GM18867 (cell line): ENCODE data around the gene ADAMTS4.

Experiments
- ATAC-seq: cut with Tn5 transposase; IDR thresholded peaks from one replicate; pipeline ENCODE4 v1.9.1; 2021; ENCODE audit warnings: mild to moderate bottlenecking, moderate library complexity; ENCODE audit not compliant: unreplicated experiment

ADAMTS4 gene

DNA sequence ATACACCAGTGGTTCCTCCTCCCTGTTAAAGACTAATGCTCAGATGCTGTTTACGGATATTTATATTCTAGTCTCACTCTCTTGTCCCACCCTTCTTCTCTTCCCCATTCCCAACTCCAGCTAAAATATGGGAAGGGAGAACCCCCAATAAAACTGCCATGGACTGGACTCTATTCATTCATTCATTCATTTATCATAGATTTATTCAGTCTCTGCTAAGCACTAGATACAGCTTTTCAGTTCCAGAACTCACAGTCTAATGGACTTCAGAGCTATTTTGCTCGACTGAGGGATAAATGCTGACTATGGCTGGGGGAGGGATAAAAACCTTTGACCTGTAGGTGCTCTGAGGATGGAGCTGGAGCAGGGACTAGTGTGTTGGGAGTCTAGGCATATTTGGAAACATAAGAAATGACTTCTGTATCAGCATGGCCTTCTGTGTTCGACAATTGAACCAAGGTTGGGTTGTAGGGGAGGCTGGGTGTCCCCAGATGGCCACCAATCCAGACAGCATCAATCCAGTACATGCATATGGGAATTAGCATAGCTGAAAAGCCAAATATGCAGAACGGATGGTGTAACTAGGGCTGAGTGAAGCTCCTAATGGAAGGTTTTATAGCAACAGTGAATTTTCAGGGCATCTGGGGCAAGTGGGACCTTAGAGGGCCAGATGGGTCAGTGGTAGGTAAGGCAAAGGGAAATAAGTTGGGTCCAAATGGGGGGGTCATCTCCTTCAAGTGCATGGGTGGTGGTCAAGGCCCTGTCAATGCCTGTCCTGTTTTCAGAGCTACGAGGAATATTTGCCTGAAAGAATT lies 20.4 kb upstream of the ADAMTS4 start:
- no peak for ATAC-seq

GRCh38 chr1:161218301-161219077 lies 19.6 kb upstream of the ADAMTS4 start:
- no peak for ATAC-seq

- no peak for ATAC-seq
These were observed 19.0 kb upstream of the ADAMTS4 start for GRCh38 chr1:161217831-161218230.

DNA sequence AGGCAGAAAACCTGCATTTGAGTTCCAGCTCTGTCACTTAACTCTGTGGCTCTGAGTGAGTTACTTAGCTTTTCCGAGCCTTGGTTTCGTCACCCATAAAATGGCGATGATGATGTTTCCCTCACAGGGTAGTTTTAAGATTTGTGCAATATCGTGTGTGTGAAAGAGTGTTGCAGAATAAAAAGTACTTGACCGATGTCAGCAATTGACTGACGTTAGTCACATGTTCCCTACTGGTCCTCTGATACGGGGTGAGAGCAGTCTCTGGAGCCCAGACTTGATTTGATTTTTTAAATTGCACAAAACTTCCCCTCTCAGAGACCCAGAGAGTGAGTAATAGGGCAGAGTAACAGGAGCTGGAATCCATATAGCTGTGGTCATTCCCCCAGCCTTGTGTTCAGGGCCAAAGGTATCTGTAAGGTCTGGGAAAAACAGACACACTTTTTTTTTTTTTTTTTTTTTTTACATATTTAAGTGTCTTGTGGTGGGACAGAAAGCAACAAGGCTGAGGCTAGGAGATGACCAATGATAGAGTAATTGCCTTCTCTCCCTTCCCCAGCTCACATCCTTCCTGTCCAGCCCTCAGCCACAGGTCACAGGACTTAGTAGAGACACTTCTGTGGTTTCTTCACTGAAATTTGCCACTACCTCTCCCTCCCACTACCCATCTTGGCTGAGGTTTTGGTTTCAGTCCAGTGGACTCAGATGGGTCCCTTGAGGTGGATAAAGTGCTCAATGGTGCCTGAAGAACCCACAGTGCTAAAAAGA lies 18.3 kb upstream of the ADAMTS4 start:
- peak; percentile 85 for ATAC-seq

GRCh38 chr1:161215076-161215475 lies 16.2 kb upstream of the ADAMTS4 start, which contains the start of gene FCER1G:
Gene FCER1G (plus strand): TSS chr1:161215295. CDS start chr1:161215322, 27 bp downstream.
- ATAC-seq, result no peak

GRCh38 chr1:161214369-161214768 lies 15.5 kb upstream of the ADAMTS4 start:
- no peak for ATAC-seq

GRCh38 chr1:161209790-161210409 lies 11.0 kb upstream of the ADAMTS4 start:
- peak; percentile 76 for ATAC-seq

GRCh38 chr1:161207173-161207572 lies 8.3 kb upstream of the ADAMTS4 start:
- ATAC-seq, result no peak

GRCh38 chr1:161206411-161207140 lies 7.7 kb upstream of the ADAMTS4 start:
- no peak for ATAC-seq

DNA sequence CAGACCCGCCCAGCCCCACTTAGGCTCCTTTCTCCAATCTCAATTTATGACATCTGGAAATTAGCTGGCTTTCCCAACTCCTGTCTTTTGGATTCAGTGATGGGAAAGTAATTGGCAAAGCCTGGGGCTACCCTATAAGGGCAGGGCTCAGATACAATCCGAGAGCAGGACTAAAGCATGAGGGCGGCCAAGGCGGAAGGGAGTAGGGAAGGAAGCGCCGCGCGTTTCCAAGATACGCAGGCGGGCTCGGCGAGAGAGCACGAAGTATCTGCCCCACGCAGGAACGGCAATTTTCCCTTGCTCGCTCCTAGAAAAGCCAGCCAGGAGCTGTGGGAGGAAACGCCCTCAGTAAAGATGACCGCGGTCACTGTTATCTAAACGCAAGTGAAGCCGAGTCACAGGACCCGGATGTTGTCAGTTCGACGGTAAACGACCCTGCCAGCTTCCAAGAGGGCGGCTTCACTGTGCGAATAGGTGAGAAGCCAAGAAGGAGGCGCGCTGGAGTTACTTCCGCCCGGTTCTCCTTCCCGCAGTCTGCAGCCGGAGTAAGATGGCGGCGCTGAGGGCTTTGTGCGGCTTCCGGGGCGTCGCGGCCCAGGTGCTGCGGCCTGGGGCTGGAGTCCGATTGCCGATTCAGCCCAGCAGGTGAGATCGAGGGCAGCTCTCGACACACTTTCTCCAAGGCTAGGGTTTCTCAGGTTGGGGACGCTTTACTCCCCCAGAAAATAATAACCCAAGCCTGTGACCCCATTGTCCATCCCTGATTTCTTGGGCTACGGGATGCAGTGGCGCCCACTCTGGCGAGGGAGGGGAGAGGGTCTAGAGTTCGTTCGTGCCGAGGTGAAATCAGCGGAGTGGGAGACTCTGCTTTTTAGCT lies 3.2 kb upstream of the ADAMTS4 start, which contains the start of gene NDUFS2:
Gene NDUFS2 (plus strand): TSS at position 532 of the 877 bp plus-strand sequence. CDS start 19 bp downstream, at position 551.
- ATAC-seq, result peak; percentile 95

GRCh38 chr1:161200992-161201835 lies 2.4 kb upstream of the ADAMTS4 start:
- ATAC-seq, result no peak

DNA sequence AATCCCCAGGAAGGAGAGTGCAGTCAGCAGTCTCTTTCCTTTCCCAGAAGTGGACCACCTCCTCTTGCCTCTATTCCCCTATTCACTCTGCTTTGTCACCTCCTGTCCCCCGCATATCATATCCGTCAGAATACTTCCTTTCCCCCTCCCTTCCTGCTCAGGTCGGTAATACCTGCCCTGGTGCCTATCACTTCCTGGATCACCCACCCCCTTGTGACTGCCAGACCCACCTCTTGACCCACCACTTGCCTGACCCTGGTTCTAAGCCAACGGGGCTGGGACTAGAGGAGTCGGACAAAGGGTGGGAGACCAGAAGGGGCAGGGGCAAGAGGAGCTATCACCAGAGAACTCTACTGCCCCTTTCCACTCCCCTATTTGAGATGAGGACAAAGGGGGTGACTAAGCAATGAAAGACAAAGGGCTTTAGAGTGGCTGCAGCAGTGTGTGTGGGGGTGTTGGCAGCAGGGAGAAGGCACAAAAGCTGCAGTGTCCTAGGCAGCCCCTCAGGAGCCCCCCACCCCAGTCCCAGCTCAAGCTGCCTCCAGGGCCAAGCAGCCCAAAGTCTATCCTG lies 1.7 kb upstream of the ADAMTS4 start:
- no peak for ATAC-seq

DNA sequence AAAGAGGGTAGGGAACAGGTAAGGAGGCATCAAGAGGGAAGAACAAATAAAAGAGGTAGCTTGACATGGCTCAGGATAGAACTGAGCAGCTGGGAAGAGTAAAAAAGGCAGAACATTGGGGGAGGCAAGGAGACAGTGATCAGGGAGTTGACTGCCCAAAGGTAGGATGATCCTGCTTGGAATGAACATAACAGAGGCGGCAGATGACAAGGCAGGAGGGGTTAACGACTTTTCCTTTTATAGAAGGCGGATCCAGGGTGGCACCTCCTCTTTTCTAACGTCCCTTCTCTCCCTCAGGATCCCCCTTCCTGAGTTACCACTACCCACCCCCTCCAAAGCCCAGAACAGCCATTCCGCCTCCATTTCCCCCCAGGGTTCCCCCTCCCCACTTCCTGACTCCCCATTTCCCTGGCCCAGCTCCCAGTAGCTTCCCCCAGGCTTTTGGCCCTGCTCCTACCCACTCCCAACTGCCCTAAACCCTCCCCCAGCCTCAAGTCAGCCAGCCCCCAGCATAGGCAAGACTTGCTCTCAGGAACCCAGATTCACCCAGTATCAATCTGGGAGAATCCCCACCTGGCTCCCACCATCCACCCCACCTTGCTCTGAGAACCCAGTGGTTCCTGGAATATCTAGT lies 769 bp upstream of the ADAMTS4 start:
- ATAC-seq, result no peak

GRCh38 chr1:161198194-161198896 lies 509 bp downstream of the ADAMTS4 start:
- no peak for ATAC-seq

GRCh38 chr1:161197560-161198193 lies 1.2 kb downstream of the ADAMTS4 start:
- no peak for ATAC-seq
